NCI-H82 (cell line): ENCODE data around the gene LRCH3.
A peak's percentile ranks its signal among the peaks of the same experiment; 100 is the strongest.
"Not testable (repeated sequence)": the region's sequence is repeated elsewhere in the genome, so short reads cannot be mapped to it uniquely, and the experiment has no call there.

Experiments
- DNase-seq: peaks from one replicate; lab custom pipeline; 2025; lab: John Stamatoyannopoulos, UW

LRCH3 gene

GRCh38 chr3:197926418-197926817 is 135.4 kb downstream of the LRCH3 start:
- peak; percentile 33 for DNase-seq

GRCh38 chr3:197927578-197927977 is 136.5 kb downstream of the LRCH3 start:
- DNase-seq: not testable (repeated sequence)

- DNase-seq: no peak
Measured at GRCh38 chr3:197936819-197937384, 145.8 kb downstream of the LRCH3 start.
